22Rv1 (cell line): ENCODE data around the gene FBXO8.

Experiments
- H3K27ac ChIP-seq: fragments of 450-650 bp; 2 replicates; pipeline ENCODE4 v1.5.1; 2017
- ZFX ChIP-seq: fragments of 450-650 bp; IDR thresholded peaks from 2 replicates; pipeline ENCODE4 v1.6.1; 2017; ENCODE audit warnings: antibody characterized with exemption, borderline replicate concordance
- TF ChIP-seq, protein P1 (sequence below): fragments of 450-650 bp; IDR thresholded peaks from 2 replicates; pipeline ENCODE4 v1.5.1; 2017; ENCODE audit warnings: mild to moderate bottlenecking

FBXO8 gene

DNA sequence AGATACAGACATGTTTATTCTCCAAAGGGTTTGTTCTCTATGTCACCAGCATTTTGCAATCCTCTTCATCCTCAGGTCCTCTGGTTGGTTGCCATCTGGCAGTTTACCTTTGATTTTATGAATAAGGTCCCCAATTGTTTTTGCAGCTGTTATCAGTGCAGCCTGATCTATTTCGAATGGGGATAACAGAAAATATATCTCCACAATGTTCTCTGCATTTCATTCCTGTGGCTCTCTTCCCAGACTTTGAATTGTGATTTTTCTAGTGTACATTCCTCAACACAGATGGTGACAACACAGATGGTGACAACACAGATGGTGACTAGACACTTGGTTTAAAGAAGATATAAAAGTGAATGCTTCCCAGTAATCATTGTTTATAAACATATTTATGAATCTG, 74.1 kb downstream of the FBXO8 start:
- no peak overlapping the region for H3K27ac ChIP-seq
- TF ChIP-seq, protein P1, sequence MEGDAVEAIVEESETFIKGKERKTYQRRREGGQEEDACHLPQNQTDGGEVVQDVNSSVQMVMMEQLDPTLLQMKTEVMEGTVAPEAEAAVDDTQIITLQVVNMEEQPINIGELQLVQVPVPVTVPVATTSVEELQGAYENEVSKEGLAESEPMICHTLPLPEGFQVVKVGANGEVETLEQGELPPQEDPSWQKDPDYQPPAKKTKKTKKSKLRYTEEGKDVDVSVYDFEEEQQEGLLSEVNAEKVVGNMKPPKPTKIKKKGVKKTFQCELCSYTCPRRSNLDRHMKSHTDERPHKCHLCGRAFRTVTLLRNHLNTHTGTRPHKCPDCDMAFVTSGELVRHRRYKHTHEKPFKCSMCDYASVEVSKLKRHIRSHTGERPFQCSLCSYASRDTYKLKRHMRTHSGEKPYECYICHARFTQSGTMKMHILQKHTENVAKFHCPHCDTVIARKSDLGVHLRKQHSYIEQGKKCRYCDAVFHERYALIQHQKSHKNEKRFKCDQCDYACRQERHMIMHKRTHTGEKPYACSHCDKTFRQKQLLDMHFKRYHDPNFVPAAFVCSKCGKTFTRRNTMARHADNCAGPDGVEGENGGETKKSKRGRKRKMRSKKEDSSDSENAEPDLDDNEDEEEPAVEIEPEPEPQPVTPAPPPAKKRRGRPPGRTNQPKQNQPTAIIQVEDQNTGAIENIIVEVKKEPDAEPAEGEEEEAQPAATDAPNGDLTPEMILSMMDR: no peak
- no peak for TF ChIP-seq ZFX

DNA sequence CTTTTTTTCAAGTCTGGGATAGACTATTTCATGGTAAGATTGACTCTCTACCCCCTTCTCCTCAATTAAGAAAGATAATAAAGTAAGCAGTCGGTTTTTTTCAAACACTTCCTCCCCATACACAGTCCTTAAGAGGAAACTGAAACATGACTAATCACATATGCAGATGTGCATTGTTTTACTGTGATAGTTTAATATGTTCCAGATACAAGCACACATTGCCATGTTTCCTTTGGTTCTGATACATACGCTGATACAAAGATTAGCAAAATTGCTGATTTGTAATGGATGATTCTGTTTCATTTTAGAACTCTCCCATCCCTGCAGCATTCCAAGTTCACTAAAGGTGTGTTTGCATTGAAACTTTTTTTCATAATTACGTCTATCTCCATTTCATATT, 76.1 kb downstream of the FBXO8 start:
- no peak for TF ChIP-seq ZFX
- TF ChIP-seq, protein P1: no peak
- H3K27ac ChIP-seq: no peak overlapping the region

DNA sequence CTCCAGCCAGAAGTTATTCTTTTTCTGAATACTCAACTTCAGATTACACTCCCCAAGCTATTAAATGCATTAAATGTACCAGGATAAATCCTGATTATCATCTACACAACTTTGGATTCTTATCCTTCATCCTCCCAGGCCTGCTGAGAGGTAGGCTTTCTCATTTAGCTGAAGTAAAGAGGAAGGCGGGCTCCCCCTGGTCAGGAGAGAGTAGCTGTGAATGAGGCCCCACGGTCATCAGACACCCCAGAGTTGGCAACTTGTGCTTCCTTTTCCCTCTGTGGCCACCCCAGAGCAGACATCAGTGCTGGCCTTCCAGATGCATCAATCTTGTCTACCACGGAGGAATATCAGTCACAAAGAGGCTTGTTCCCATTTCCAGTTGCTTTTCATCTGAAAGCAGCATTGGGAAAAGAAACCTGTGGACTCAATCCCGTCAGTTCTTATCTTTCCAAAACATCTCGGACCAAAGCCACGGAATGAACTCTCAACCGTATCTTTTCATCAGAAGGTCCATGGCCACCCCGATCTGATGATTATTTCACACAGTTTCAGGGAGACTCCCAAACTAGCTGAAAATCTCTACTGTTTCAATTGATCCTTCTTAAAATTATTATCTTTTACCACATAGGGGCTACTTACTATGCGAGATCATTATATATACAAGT, 79.2 kb downstream of the FBXO8 start:
- TF ChIP-seq, protein P1: no peak
- TF ChIP-seq ZFX: no peak

DNA sequence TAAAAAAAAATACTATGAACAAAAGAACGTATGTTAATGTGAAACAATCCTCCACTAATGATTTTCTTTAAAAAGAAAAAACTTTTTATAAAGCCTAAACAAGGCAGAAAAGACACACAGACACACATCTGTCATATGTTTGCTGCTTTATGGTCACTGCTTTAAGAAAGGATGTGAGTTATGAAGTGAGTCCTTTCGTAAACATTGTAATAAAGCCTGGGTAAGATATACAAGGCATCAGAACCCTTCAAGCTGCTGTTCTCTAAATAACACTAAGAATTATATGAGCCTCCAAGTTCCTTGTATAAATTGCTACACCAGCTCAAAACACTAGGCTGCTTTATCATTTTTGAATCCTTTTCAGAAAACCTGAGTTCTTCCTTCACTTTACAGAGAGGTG, 81.6 kb downstream of the FBXO8 start:
- TF ChIP-seq ZFX: no peak
- TF ChIP-seq, protein P1: no peak
- H3K27ac ChIP-seq: no peak overlapping the region

More for the DNA sequence above, 79.2 kb downstream of the FBXO8 start:
- no peak overlapping the region for H3K27ac ChIP-seq

DNA sequence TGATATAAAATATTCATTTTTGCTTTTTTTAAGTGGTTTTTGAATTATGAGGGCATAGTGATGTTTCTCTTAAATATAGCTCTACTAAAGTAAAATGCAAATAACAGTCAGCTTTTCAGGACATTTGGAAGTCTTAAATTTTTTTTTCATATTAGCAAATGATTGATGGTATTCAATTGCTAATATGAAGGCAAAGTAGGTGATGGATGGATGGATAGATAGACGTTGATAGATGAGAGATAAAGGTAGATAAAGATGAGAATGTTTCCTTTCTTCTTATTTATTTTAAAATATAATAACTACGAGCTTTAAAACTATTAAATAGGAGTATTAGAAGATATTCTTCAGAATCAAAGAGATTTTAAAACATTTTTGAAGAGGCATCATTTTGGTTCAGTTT, 83.7 kb downstream of the FBXO8 start:
- no peak overlapping the region for H3K27ac ChIP-seq
- TF ChIP-seq, protein P1: no peak
- no peak for TF ChIP-seq ZFX

DNA sequence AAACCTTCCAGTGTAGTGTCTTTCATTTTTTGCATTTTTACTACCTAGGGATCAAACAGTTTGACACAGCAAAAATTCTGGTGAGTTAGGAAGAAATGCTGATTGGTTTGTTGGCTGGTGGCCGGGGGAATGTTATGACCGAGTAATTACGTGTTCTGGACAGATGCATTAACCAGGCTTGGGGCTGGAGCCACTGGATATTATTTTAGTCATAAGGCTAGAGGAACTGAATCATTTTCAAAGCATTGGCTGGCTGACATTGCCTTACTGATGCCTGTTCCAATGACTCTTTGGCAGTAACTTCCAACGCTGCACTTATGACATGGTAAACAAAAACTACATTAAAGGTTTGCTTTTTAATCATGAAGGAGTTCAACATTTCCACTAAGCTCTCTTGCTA, 84.6 kb downstream of the FBXO8 start:
- no peak overlapping the region for H3K27ac ChIP-seq
- TF ChIP-seq ZFX: no peak

DNA sequence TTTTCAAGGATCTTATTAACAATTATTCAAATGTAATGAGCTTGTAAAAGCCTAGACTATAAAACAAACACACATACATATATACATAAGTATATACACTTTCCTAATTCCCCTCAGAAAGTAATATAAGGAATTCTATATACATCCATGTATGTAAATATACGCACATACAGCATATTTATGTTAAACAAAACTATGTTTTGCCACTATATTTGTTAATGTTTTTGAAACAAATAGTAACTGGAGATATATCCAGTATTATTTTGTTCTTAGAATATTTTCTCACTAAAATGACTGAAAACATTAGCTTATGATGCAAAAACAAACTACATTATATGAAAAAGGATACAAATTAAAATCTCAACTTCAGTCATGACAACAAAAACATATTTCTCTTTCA, 85.1 kb downstream of the FBXO8 start:
- no peak overlapping the region for H3K27ac ChIP-seq
- TF ChIP-seq, protein P1: no peak
- TF ChIP-seq ZFX: no peak
